ENCODE results near the gene CEP112.

- TF ChIP-seq EZH2 (IDR thresholded peaks at IDR 0.05; ENCODE audit: low read depth, low read length, severe bottlenecking) (no peak), EP300 (IDR thresholded peaks at IDR 0.05; ENCODE audit: borderline replicate concordance in 1 of 2, low read depth in 2 of 2, low read length in 2 of 2) (no peak), JUN (IDR thresholded peaks at IDR 0.05; ENCODE audit: low read depth, low read length) (no peak), GABPA (IDR thresholded peaks at IDR 0.05; ENCODE audit: borderline replicate concordance, insufficient read depth, low read length) (no peak), CTCF (IDR thresholded peaks at IDR 0.05; ENCODE audit: control extremely low read depth in 1 of 3, insufficient read depth in 1 of 3, low read depth in 1 of 3, low read length in 3 of 3) (no peak), JUND (IDR thresholded peaks at IDR 0.05; ENCODE audit: low read length) (no peak), SP2 (IDR thresholded peaks at IDR 0.05; ENCODE audit: low read length) (no peak), KDM1A (IDR thresholded peaks at IDR 0.05; ENCODE audit: borderline replicate concordance, low read length) (no peak), TAF7 (optimal IDR thresholded peaks at IDR 0.05; ENCODE audit: borderline replicate concordance, low read depth, low read length) (no peak), CREB1 (IDR thresholded peaks at IDR 0.05) (no peak)
Observed at GRCh38 chr17:65902831-65903522, 289.0 kb downstream of the CEP112 start.

All from H1 (cell line).